WI38 (cell line): ENCODE data around the gene ADK.
"Not testable (repeated sequence)": the region's sequence is repeated elsewhere in the genome, so short reads cannot be mapped to it uniquely, and the experiment has no call there.

Experiments
- H3K4me3 ChIP-seq: 2 replicates; pipeline ENCODE4 v1.5.1; 2011; ENCODE audit warnings: low read depth, mild to moderate bottlenecking, control low read depth, low read length
- TF ChIP-seq, protein P1 (sequence below): IDR thresholded peaks from 2 replicates; pipeline ENCODE4 v1.5.1; 2012; ENCODE audit warnings: low read depth, mild to moderate bottlenecking, control low read depth, low read length

The ADK gene

GRCh38 chr10:74202356-74202755 is 51.3 kb downstream of the ADK start:
- TF ChIP-seq, protein P1, sequence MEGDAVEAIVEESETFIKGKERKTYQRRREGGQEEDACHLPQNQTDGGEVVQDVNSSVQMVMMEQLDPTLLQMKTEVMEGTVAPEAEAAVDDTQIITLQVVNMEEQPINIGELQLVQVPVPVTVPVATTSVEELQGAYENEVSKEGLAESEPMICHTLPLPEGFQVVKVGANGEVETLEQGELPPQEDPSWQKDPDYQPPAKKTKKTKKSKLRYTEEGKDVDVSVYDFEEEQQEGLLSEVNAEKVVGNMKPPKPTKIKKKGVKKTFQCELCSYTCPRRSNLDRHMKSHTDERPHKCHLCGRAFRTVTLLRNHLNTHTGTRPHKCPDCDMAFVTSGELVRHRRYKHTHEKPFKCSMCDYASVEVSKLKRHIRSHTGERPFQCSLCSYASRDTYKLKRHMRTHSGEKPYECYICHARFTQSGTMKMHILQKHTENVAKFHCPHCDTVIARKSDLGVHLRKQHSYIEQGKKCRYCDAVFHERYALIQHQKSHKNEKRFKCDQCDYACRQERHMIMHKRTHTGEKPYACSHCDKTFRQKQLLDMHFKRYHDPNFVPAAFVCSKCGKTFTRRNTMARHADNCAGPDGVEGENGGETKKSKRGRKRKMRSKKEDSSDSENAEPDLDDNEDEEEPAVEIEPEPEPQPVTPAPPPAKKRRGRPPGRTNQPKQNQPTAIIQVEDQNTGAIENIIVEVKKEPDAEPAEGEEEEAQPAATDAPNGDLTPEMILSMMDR: no peak

DNA sequence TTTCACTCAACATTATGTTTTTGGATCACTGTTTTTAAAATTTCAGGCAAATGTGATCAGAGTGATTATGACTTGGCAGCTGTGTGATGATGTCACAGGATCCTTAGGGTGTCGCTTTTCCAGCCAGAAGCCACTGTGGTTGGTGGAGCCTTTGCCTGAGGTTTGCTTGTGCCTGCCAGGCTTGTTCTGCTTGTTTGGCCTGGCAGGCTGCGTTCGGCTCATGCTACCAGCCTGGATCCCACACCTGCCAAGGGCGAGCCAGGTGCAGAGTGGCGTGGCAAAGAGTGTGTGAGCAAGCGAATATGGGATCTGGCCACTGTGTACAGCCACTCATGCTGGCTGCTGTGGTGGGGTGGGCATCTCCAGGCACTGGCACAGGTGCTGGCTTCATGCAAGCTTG is 55.7 kb downstream of the ADK start:
- H3K4me3 ChIP-seq: no peak overlapping the region

More at GRCh38 chr10:74202356-74202755, 51.3 kb downstream of the ADK start:
- H3K4me3 ChIP-seq: no peak overlapping the region

GRCh38 chr10:74207691-74208480 is 56.9 kb downstream of the ADK start:
- H3K4me3 ChIP-seq: no peak overlapping the region
- TF ChIP-seq, protein P1: no peak

More for the DNA sequence above, 55.7 kb downstream of the ADK start:
- TF ChIP-seq, protein P1: no peak

GRCh38 chr10:74208997-74209396 is 58.0 kb downstream of the ADK start:
- H3K4me3 ChIP-seq: no peak overlapping the region
- TF ChIP-seq, protein P1: no peak

DNA sequence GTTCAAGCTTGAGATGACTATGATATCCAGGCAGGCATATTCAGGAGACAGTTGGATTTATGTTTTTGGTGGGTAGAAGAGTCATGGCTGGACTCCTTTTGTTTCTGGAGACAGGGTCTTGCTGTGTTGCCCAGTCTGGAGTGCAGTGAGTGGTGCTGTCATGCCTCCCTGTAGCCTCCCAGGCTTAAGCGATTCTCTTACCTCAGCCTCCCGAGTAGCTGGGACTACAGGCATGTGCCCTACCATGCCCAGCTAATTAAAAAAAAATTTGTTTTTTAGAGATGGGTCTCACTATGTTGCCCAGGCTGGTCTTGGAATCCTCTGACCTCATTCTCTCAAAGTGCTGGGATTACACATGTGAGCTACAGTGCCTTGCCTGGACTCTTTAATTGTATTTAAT is 62.0 kb downstream of the ADK start:
- TF ChIP-seq, protein P1: no peak

GRCh38 chr10:74213571-74214162 is 62.6 kb downstream of the ADK start:
- TF ChIP-seq, protein P1: peak; percentile 48

More for the DNA sequence above, 62.0 kb downstream of the ADK start:
- no peak overlapping the region for H3K4me3 ChIP-seq

DNA sequence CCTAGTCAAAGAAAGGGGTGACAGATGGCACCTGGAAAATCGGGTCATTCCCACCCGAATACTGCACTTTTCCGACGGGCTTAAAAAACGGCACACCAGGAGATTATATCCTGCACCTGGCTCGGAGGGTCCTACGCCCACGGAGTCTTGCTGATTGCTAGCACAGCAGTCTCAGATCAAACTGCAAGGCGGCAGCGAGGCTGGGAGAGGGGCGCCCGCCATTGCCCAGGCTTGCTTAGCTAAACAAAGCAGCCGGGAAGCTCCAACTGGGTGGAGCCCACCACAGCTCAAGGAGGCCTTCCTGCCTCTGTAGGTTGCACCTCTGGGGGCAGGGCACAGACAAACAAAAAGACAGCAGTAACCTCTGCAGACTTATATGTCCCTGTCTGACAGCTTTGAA is 66.1 kb downstream of the ADK start:
- not testable (repeated sequence) for H3K4me3 ChIP-seq

More at GRCh38 chr10:74213571-74214162, 62.6 kb downstream of the ADK start:
- no peak overlapping the region for H3K4me3 ChIP-seq

DNA sequence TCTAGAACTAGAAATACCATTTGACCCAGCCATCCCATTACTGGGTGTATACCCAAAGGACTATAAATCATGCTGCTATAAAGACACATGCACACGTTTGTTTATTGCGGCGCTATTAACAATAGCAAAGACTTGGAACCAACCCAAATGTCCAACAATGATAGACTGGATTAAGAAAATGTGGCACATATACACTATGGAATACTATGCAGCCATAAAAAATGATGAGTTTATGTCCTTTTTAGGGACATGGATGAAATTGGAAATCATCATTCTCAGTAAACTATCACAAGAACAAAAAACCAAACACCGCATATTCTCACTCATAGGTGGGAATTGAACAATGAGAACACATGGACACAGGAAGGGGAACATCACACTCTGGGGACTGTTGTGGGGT is 71.4 kb downstream of the ADK start:
- H3K4me3 ChIP-seq: not testable (repeated sequence)
